Fibroblast of skin of scalp (primary cell): ENCODE measurements around the gene ORC5.
"Not testable (repeated sequence)": the region's sequence is repeated elsewhere in the genome, so short reads cannot be mapped to it uniquely, and the experiment has no call there.

Source experiments
- DNase-seq: peaks from one replicate; pipeline ENCODE4 v3.0.0-alpha.2; 2013

ORC5 gene

GRCh38 chr7:104185346-104185745 is 22.5 kb downstream of the ORC5 start:
- DNase-seq, result no peak

DNA sequence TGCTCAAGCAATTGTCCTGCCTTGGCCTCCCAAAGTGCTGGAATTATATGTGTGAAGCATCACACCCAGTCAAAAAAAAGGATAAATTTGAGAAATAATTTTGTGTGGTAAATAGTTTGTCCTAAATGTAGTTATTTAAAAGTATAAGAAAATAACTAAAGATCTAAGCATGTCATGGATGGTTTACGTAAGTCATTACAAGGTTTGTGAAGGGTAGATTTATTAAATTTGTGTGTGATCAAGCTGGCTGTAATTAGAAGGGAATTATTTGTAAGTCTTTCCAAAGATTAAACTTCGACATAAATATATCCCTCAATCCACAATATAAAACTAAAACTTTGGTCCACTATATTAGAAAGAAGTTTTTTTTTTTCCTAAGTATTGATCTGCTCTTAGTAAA is 28.6 kb downstream of the ORC5 start:
- no peak for DNase-seq

DNA sequence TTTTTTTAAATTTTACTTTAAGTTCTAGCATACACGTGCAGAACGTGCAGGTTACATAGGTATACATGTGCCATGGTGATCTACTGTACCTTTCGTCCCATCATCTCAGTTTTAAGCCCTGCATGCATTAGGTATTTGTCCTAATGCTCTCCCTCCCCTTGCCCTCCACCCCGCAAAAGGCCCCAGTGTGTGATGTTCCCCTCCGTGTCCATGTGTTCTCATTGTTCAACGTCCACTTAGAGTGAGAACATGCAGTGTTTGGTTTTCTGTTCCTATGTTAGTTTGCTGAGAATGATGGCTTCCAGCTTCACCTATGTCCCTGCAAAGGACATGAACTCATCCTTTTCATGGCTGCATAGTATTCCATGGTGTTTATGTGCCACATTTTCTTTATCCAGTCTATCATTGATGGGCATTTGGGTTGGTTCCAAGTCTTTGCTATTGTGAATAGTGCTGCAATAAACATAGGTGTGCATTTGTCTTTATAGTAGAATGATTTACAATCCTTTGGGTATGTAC is 30.2 kb downstream of the ORC5 start:
- DNase-seq, result not testable (repeated sequence)

DNA sequence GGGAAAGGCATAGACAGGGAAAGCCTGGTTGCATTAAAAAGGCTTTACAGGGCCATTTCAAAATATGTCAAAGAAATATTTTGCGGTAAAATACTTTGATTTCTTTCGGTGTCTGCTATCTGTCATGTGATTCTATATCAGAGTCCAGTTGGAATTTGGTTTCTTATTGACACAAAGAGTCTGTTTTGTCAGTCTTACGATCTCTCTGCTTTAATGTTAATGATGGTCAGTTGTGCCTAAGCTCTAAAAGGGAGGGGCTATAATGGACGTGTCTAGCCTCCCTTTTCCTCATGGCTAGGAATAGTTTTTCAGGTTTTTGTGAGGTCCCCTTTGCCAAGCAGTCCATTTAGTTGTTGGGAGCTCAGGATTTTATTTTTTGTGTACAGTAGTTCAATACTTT is 31.5 kb downstream of the ORC5 start:
- no peak for DNase-seq

GRCh38 chr7:104175361-104175984 is 32.3 kb downstream of the ORC5 start:
- no peak for DNase-seq

GRCh38 chr7:104174798-104175197 is 33.0 kb downstream of the ORC5 start:
- DNase-seq, result no peak

- no peak for DNase-seq
Measured at GRCh38 chr7:104162081-104162480, 45.7 kb downstream of the ORC5 start.

DNA sequence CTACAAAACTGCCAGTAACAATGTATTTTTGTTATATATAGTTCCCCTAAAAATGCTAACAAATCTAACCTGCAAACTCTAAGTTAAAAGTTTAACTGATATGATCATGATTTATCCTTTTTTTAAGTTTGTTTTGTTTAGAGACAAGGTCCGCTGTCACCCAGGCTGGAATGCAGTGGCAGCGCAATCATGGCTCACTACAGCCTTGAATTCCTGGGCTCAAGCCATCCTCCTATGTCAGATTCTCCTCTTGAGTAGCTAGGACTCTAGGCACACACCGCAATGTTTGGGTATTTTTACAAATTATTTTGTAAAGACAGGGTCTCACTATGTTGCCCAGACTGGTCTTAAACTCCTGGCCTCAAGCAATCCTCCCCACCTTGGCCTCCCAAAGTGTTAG is 46.6 kb downstream of the ORC5 start:
- no peak for DNase-seq

GRCh38 chr7:104160375-104160774 is 47.4 kb downstream of the ORC5 start:
- peak; percentile 21 for DNase-seq

- DNase-seq, result peak; percentile 24
Measured at GRCh38 chr7:104156842-104157277, 51.0 kb downstream of the ORC5 start.

- no peak for DNase-seq
Measured at GRCh38 chr7:104153287-104153686, 54.5 kb downstream of the ORC5 start.

- no peak for DNase-seq
Measured at GRCh38 chr7:104152468-104152867, 55.3 kb downstream of the ORC5 start.

GRCh38 chr7:104150470-104150869 is 57.3 kb downstream of the ORC5 start:
- no peak for DNase-seq

- DNase-seq, result no peak
Measured at GRCh38 chr7:104149822-104150221, 58.0 kb downstream of the ORC5 start.

DNA sequence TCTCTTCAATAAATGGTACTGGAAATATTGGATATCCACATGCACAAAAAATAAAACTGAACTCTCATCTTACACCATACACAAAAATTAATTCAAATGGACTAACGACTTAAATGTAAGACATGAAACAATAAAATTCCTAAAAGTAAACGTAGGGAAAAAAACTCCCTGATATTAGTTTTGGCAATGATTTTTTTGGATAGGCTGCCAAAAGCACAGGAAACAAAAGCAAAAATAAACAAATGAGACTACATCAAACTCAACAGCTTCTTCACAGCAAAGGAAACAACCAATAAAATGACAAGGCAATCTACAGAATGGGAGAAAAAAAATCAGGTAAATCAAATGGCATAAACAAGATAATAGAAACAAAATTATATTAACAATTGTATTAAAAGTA is 65.7 kb downstream of the ORC5 start:
- DNase-seq, result no peak

GRCh38 chr7:104137971-104138370 is 69.8 kb downstream of the ORC5 start:
- peak; percentile 68 for DNase-seq

GRCh38 chr7:104137511-104137910 is 70.3 kb downstream of the ORC5 start:
- no peak for DNase-seq

DNA sequence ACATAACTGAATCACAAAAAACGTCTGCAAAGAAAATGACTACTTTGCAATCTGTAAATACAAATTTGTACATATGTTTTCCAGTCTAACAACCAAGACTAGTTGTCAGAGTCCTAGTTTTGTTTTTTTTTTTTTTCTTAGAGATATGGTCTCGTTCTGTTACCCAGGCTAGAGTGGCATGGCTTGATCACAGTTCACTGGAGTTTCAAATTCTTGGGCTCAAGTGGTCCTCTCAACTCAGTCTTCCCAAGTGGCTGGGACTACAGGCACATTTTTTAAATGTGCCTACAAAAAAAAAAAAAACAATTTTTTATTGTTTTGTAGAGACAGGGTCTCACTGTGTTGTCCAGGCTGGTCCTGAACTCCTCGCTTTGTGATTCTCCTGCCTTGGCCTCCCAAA is 70.8 kb downstream of the ORC5 start:
- no peak for DNase-seq

DNA sequence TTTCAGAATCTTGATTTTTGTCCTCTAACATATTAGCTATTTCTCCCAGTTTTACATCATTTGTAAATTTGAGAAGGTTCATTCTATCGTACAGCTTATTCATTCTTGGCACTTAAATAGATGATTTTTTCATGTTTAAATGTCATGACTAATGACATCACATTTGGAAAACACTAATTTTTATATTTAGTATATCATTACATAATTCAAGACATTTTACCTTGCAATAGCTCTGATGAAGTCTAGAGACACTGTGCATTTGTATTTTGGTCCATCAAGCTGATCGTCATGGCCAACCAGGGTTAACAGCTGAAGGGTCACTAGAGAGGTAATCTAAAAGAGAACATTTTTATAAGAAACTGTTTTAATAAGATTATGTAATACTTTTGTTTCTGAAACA is 71.3 kb downstream of the ORC5 start:
- no peak for DNase-seq

DNA sequence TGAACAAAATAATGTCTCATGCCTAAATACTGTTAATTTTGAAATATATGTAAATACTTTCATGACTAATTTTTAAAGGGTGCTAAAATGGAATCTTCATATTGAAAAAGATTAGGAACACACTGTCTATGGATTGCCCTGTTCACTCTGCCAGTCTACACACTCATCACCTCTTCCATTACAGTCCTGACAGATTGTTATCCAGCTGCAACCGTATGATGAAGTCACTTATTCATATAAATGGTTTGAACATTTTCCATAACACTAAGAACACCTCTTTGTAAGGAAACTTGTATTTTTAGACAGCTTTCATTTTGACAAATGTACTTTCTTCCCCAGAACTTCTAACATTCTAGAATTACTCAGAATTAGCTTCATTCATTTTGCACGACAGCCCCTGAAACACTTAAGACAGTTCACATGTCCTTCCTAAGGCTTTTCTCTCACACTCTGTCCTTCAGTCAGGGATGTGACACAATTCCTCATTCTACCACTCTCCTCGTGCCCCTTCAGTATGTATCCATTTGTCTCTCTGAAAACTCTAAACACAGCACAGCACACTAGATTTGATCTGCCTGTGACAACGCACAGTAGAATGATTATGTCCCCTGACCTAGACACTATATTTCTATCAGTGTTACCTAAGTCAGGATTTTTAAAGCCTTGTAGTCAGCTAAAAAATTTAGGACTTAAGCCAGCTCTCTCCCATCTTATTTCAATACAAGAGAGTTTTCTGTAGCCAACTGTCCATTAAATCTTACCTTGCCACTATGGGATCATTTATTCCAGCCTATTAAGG is 71.9 kb downstream of the ORC5 start:
- DNase-seq, result no peak

DNA sequence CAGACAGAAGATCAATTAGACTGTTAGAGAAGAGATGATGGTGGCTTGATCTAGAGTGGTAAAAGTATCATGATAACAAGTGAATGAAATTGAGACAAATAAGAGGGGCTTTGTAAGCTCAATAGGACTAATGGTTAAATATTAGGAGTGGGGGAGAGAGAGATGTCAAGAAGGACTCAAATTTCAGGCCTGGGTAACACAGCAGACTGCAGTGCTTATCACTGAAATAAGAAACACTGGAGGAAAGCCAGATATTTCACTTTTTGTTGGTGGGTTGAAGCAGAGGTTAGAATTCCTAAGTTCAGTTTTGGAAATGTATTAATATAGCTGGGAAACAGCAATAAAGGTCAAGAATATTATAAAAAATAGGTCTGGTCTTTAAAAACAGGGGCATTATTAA is 74.6 kb downstream of the ORC5 start:
- no peak for DNase-seq

DNA sequence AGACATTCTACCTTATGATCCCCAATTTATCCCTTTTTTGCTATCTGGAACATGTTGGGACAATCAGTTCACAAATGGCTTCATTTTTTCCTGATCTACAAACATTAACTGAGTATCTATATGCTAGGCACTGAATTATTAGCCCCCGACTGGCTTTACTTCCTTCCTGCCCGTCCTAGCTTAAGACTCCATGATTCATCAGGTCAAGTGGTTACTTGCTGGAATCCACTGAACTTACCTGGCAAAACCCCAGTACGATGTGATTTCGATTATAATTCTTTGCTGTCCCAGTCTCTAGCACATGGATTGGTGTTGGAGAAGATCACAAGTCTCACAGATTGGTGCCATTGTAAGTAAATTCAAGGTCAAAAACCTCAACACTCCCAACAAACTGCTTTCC is 77.1 kb downstream of the ORC5 start:
- no peak for DNase-seq

DNA sequence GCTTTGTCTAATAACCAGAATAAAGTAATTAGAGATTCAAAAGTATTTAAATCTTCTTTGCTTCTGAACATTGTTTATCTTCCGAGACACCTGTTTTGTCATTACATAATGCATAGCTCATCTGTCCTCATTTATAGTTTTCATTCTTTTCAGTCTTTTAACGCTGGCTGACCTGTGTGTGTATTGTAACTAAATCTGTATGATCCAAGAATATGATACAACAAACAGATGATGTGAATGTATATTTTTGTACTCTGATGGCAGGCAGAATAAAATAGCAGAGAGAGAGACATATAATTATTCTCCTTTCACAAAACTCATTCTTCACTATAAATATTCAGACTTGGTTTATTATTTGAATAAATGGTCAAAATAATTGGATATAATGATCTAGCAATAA is 80.6 kb downstream of the ORC5 start:
- DNase-seq, result no peak

DNA sequence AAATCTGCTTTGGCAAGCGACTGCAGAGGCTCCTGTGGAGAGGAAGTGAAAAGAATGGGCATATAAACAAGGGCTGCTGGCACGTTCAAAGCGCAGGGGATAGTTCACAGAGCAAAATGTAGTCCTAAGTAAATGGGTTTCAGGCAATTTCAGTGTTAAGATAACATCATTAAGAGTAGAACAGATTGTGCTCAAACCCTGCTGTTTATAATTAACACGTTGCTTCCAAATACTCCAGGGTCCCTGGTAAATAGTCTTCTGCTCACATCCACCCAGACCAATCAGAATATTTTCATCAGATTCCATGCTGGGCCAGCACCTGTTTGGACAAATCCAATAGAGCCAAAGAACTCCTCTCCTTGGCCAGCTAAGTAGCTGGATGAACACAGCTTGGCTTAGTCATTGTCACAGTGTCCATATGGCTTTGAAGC is 81.4 kb downstream of the ORC5 start:
- no peak for DNase-seq
